Ascending aorta (tissue), 2 donors: ENCODE measurements around the gene DKK3. TPM values are rescaled to one million over a fixed set of nuclear protein-coding genes. Genes with fewer than 3 reads are reported as not detected.

ENCODE experiments used
- DNase-seq, 2 donors: peaks; one replicate each; pipeline ENCODE4 v3.0.0-alpha.2; 2019; ENCODE audit warnings: low spot score in 2 of 2
- H3K27ac ChIP-seq, 2 donors: fragments of 200-600 bp; sonication (generic); one replicate each; pipeline ENCODE4 v1.5.1; 2016 to 2017; ENCODE audit warnings: mild to moderate bottlenecking in 1 of 2
- H3K27me3 ChIP-seq: fragments of 200-600 bp; sonication (generic); one replicate; pipeline ENCODE4 v1.5.1; 2017
- H3K36me3 ChIP-seq, 2 donors: fragments of 200-600 bp; sonication (generic); one replicate each; pipeline ENCODE4 v1.5.1; 2016
- H3K4me1 ChIP-seq, 2 donors: fragments of 200-600 bp; sonication (generic); one replicate each; pipeline ENCODE4 v1.5.1; 2016 to 2017; ENCODE audit warnings: mild to moderate bottlenecking in 1 of 2
- H3K4me3 ChIP-seq, 2 donors: fragments of 200-600 bp; sonication (generic); one replicate each; pipeline ENCODE4 v1.5.1; 2016 to 2017; ENCODE audit warnings: mild to moderate bottlenecking in 1 of 2
- H3K9me3 ChIP-seq, 2 donors: fragments of 200-600 bp; sonication (generic); one replicate each; pipeline ENCODE4 v1.5.1; 2016
- intact Hi-C: fragments of 100-400 bp; cut with DNase I; formaldehyde crosslinking; loops from one replicate; pipeline ENCODE4 v1.15.1; 2023
- total RNA-seq: library from RNA; depleted of rRNA; stranded (reverse); fragments of >200 nt; gene quantifications from one replicate; pipeline ENCODE4 v1.1.0, GENCODE V29; 2016
- TF ChIP-seq, protein P1 (sequence below), 3 experiments: fragments of 200-600 bp in 2 of 3; fragments of 450-650 bp in 1 of 3; sonication (generic) in 2 of 3; IDR thresholded peaks; one replicate each; pipeline ENCODE4 v1.5.1; 2016 to 2019; ENCODE audit warnings: antibody characterized with exemption in 3 of 3, mild to moderate bottlenecking in 1 of 3, moderate library complexity in 1 of 3

Gene DKK3
- total RNA-seq, 1 donor from 2014 or later, result 433 TPM

DNA sequence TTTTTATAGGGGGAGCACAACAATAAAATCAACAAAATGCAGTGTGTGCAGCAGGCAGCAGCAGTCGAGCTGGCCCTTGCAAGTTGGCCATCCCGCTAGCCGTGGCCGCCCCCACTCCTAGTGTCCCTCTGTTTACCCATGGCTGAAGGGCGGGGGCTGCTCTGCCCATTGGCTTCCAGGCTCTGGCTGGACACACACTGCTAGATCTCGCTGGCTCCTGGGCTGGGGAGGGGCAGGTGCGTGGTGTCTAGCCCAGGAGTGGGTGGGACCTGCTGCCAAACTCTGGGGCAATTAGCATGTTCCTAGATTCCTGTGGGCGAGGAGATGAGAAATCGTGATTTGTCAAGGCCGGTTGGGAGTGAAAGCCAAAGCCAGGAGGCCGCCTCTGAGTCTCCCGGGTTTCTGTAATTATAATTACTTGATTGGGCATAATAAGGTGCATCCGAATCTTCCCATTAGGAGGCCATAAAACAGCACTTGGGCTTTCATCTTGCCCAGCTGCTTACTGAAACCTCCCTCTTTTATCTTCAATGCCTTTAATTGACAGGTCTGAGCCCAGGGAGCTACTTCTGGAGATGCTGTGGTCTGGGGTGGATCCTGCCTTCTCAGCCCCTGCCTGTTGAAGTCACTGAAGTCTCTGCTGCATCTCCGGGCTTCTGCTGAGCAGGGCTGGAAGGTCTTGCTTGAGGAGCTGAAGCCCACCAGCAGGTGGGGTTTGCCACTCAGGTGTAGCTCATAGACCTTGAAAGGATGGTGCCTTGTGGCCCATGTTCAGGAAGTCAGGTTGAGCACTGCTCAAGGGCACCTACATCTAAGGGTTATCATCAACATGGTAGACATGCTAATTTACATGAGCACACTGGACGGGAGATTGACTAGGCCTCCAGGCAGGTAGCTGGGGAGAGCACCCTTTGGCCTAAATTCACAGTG, 44.5 kb upstream of the DKK3 start:
- H3K9me3 ChIP-seq, result no peaks in the 10 kb centered on the region
- no peak overlapping the region for H3K4me3 ChIP-seq
- intact Hi-C loops, result loop anchor here (10.0 kb wide), 2 partner anchors 62 to 842 kb away; partner anchors contain the start of gene MICAL2
- H3K4me1 ChIP-seq, result peaks cover 0 to 25% of the 10 kb centered on the region in 2 donors
- peak in 1 of 2 donors; percentile 58 for DNase-seq
- H3K27me3 ChIP-seq, result no peaks in the 10 kb centered on the region
- TF ChIP-seq, protein P1, sequence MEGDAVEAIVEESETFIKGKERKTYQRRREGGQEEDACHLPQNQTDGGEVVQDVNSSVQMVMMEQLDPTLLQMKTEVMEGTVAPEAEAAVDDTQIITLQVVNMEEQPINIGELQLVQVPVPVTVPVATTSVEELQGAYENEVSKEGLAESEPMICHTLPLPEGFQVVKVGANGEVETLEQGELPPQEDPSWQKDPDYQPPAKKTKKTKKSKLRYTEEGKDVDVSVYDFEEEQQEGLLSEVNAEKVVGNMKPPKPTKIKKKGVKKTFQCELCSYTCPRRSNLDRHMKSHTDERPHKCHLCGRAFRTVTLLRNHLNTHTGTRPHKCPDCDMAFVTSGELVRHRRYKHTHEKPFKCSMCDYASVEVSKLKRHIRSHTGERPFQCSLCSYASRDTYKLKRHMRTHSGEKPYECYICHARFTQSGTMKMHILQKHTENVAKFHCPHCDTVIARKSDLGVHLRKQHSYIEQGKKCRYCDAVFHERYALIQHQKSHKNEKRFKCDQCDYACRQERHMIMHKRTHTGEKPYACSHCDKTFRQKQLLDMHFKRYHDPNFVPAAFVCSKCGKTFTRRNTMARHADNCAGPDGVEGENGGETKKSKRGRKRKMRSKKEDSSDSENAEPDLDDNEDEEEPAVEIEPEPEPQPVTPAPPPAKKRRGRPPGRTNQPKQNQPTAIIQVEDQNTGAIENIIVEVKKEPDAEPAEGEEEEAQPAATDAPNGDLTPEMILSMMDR (IDR thresholded peaks at IDR 0.05), result no peak
- no peaks in the 10 kb centered on the region for H3K36me3 ChIP-seq
- peak overlapping the region; percentile 41 to 62 for H3K27ac ChIP-seq

DNA sequence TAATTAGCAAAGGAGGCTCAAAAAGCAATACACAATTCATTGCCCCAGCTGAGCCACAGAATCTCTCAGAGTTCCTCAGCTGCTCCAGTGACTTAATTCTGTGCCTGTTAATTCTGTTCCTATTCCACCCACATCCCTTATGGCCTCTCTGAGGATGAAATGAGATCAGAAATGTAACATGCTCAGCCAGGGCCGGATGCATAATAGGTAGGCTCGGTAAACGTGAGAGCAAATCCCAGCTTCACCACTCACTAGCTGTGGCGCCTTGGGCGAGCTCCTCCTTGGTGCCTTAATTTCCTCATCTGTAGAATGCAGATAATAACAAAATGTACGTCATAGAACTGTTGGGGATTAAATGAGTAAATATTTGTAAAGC, 42.8 kb upstream of the DKK3 start:
- Histone ChIP-seq H3K36me3 (no peaks in the 10 kb centered on the region), H3K27ac (peak overlapping the region in 1 of 2 donors; percentile 57), H3K4me1 (peaks cover 0 to 34% of the 10 kb centered on the region in 2 donors), H3K27me3 (no peaks in the 10 kb centered on the region), H3K9me3 (no peaks in the 10 kb centered on the region), H3K4me3 (no peak overlapping the region)
- DNase-seq, result no peak
- intact Hi-C loops, result loop anchor here (10.0 kb wide), 2 partner anchors 64 to 844 kb away; partner anchors contain the start of gene MICAL2
- TF ChIP-seq, protein P1 (IDR thresholded peaks at IDR 0.05), result no peak

DNA sequence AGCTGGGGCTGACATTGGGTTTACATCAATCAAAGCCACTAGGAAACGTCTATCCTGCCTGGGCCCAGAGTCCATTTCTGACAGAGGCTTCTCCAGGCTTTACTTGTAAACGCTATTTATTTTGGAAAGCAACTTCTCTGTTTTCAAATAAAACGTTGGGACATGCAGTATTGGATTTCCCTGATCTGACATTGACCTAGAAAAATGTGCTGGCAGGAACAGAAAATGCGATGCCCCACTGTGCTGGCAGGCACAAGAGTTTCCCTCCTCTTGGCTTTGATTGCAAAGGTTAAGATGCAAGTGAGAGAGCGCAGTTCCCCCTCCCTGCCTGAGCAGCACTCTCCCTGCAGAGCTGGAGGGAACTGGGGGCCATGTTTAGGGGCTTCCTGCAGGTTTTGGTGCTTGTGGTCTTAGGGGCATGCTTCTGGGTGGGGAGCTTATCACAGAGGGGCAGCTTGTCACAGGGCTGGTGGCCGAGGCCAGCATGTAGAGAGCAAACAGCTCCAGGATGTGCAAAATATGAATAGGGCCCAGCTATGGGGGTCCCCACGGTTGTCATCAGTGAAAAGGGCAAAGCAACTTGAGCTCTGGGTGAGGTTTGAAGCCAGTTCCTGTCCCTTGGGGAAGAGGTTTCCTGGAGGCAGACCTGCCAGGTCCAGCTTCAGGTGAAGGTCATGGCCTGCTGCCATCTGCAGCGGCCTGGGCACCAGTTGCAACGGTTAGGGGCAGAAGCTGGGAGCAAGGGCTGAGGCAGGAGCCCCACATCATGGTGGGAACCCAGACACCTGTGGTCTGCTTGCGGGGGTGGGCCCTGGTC, 42.3 kb upstream of the DKK3 start:
- TF ChIP-seq, protein P1 (IDR thresholded peaks at IDR 0.05), result no peak
- peak overlapping the region; percentile 57 to 63 for H3K27ac ChIP-seq
- no peaks in the 10 kb centered on the region for H3K27me3 ChIP-seq
- no peak overlapping the region for H3K4me3 ChIP-seq
- H3K36me3 ChIP-seq, result no peaks in the 10 kb centered on the region
- DNase-seq, result no peak
- H3K9me3 ChIP-seq, result no peaks in the 10 kb centered on the region
- H3K4me1 ChIP-seq, result peaks cover 0 to 34% of the 10 kb centered on the region in 2 donors
- intact Hi-C loops, result loop anchor here (10.0 kb wide), 2 partner anchors 64 to 844 kb away; partner anchors contain the start of gene MICAL2

DNA sequence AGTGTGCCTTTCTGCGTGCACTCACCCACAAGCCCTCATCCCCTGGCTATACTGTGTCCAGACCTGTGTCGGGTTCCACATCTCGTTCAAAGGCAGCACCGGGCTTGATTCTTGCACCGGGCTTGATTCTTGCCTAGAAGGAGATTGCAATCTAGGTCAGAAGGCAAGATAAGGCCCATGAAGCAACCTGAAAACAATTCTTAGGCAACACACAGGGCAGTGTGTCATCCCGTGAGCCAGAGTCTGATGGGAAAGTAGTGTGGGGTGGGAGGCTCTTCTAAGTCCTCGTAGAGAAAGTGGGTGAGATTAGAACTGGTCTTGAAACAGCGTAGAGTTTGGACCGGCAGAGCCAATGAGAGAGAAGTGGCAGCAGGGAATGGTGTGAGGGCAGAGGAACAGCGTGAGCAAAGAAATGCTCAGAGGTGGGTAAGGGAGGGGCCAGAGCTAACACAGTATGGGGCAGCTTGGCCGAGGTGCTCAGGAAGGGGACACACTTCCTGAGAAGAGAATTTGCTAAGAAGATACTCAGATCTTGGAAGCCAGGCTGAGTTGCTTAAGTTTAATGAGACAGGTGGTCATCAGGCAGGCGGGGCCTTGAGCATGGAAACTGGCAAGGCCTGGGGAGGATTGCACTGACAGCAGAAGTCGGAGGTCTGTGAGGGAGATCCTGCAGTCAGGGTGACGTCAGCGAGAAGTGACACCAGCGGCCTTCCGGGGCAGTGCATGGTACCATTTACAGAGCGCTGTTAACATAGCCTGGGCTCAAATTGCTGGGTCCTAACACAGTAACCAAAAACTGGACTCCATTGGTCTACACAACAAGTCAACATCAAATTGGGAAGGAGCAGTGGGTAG, 40.7 kb upstream of the DKK3 start:
- Histone ChIP-seq H3K4me1 (peaks cover 0 to 34% of the 10 kb centered on the region in 2 donors), H3K9me3 (no peaks in the 10 kb centered on the region), H3K4me3 (no peak overlapping the region), H3K27ac (peak overlapping the region; percentile 57 to 63), H3K36me3 (no peaks in the 10 kb centered on the region), H3K27me3 (no peaks in the 10 kb centered on the region)
- TF ChIP-seq, protein P1 (IDR thresholded peaks at IDR 0.05), result no peak
- intact Hi-C loops, result no loop called here
- no peak for DNase-seq
